NCI-H345 treated with DMSO at 0.1 percent for 48 hours (cell line): ENCODE data around the gene SYDE1.

Experiments
- DNase-seq: peaks from one replicate; lab custom pipeline; 2025; ENCODE audit not compliant: unreplicated experiment; lab: John Stamatoyannopoulos, UW

SYDE1 gene

DNA sequence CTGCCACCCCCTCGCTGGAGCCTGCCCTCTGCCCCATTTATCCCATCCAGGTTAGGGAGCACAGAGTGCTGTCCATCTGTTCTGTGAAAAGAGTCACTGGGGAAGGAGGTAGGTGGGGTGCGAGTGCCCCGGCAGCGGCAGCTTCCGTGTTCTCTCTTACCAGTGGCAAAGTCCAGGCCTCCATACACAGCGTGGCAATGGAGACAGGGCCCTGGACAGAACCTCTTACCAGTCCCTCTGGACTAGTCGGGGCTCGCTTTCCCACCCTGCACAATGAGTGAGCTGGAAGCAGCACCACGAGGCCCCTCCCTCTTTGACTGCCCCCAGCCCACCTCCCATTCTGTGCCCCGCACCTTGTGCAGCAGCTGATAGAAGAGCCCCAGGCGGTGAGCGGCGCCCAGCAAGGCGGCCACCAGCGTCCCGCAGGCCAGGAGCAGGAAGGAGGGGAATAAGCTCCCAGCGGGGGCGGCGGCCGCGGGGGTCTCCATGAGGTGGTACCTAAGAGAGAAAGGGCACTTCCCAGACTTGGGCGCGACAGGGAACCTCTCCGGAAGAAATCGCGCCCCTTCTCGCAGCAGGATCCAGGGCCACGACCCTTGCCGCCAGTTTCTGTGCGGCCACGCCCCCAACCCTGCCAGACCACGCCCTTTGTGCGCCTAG lies 17.5 kb downstream of the SYDE1 start:
- DNase-seq: no peak

DNA sequence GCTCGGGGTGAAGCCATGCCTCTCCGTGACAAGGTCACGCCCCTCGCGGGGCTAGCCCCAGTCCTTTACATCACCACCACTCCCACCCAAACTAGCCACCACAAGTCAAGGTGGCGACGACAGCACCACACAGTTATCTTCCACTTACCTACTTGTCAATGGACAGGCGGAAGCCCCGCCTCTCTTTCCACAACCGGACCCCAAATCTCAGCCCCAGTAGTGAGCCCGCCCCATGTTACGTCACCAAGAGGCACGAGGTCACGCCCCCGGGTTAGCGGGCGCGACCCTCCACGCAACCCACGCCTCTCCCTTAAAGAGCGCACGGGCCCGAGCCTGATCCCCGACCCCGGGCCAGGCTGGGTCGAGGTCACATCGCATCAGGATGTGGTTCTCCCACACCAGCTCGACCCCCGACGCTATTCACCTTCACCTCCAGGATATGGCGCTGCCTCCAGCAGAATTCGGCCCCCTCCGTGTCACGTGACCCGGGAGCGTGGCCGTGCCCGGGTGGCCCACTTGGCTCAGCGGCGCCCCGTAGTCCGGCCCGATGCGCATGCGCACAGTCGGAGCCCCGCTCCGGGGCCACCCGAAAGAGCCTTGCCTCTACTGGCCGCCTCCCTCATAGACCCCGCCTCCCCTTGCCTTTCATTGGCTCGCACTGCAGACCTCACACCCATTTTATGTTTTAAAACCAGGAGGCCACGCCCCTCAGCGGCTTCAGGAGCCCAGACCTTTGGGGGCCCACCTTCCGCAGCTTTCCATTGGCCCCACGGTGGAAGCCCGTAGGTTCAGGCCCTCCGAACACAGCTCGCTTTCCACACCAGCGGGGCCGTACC lies 18.2 kb downstream of the SYDE1 start:
- DNase-seq: peak; percentile 89

DNA sequence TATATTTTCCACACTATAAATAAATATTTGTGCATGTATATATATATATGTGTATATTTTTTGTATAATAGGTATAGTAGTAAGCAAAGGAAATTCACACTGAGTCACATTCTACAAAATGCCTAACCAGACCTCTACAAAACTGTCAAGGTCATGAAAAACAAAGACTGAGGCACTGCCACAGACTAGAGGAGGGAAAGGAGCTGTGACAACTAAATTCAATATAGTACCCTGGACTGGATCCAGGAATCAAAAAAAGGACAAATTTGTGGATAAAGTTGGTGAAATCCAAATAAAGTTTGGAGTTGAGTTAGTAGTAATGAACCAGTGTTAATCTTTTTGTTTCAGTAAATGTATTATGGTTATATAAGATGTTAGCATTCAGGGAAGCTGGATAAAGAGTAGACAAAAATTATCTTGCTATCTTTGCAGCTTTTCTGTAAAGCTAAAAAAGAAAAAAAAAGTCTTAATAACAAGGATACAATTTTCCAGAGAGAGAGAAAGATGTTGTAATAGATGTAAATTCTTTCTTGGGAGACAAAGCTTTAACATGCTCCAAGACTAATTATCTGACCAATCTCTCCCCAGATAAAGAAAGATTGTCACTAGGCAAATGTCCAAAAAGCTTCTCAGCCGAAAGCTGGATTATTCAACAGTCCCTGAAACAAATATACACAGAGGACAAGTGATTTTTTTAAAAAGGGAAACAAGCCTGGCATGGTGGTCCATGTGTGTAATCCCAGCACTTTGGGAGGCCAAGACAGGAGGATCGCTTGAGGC lies 19.1 kb downstream of the SYDE1 start:
- DNase-seq: no peak

DNA sequence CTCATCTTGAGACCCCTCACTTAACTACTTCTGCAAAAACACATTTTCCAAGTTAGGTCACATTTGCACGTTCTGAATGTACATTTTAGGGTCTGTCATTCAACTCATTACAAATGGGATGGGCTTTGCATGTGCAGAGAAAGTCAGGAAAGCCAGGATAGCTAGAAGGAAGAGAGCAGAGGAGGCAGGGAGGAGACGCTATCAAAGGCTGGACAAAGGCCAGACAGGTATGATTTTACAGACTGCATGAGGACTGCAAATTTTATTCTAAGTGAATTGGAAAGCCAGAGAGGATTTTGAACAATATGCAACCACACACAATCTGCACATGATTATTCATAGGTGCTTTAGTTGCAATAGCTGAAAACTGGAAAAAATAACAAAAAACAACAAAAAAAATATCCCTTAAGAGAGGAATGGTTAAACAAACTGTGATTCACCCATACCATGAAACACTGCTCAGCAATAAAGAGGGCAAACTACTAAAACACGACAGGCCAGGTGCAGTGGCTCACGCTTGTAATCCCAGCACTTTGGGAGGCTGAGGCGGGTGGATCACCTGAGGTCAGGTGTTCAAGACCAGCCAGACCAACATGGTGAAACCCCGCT lies 21.1 kb downstream of the SYDE1 start:
- no peak for DNase-seq

DNA sequence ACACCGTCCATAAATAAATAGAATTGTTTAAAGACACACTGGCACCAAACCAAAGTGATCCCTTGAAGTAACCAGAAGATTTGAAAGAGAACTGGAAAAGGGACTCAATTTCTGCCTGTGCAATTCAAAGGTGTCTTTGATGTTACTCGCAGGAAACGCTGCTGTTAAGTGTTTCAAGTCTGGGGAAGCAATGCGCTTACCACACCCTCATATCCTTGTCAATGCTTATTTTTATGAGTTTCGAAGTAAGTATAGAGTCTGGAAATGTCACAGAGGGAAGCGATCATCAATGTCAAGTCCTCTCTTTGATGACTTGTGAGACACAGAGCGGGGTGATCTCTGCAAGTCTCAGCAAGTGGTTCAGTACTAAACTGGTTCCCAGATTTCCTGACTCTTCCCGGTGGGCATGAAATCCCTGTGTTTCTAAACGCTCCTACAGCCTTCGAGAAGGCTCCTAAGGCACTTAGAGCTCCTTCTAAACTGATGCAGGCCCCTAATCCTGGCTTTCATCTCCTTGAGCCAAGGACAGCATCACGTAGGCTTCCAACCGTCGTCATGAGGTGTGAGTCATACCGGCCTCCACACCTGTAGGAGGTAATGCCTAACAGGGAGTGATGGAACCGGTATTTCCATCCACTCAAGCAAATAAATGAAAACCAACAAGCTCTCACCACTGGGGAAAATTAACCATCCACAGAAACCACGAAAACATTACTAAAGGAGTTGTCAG lies 22.8 kb downstream of the SYDE1 start:
- DNase-seq: no peak

DNA sequence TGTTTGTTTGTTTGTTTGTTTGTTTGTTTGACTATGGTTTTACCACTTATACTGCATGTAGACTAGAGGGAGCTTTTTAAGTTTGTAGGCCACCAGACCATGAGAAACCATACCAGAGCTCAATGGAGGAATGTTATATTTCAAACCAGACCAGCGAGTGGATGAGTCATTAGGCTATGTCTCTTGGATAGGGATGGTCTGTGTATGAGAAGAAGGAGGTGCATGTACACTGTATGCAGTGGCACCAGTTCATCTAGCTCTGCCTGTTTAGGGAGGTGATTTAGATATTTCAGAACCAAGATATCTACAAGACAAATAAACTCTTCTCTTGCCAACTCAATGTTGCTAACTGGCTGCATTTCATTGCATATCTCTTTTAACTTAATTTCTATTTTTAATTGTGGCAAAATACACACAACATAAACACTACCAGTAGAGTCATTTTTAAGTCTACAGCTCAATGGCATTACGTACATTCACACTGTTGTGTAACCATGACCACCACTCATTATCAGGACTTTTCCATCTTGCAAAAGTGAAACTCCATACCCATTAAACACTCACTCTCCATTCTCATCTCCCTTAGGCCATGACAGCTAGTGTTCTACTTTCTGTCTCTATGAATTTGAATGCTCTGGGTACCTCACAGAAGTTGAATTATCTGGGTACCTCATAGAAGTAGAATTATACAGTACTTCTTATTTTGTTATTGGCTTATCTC lies 29.2 kb downstream of the SYDE1 start:
- DNase-seq: no peak

DNA sequence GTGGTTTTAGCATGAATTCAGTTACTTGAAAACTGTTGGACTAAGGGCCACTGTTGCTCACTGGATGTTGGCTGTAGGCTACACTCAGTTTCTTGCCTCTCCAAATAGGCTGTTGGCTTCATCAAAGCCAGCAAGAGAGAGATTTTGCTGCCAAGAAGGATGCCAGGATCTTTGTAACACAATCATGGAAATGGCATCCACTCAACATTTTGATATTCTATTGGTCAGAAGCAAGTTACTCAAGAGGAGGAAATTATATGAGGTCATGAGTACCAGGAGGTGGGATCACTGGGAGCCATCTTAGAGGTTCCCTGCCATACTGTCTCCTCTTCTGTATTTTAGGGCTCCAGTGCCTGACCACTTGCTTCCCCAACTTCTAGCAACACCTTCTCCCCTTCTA lies 30.6 kb downstream of the SYDE1 start:
- no peak for DNase-seq

DNA sequence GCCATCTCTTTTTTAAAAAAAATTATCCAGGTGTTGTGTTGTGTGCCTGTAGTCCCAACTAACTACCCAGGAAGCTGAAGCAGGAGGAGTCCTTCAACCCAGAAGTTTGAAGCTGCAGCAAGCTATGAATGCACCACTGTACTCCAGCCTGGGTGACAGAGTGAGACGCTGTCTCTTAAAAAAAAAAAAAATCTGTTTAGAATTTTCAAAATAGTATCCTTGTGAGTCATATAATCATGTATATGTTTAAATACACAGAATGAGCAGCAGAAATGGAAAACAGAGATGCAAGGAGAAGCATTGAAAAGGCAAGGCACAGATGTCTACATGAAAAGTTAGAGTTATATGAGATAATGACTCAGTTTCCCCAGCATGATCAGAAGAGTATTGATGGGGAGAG lies 31.2 kb downstream of the SYDE1 start:
- no peak for DNase-seq

DNA sequence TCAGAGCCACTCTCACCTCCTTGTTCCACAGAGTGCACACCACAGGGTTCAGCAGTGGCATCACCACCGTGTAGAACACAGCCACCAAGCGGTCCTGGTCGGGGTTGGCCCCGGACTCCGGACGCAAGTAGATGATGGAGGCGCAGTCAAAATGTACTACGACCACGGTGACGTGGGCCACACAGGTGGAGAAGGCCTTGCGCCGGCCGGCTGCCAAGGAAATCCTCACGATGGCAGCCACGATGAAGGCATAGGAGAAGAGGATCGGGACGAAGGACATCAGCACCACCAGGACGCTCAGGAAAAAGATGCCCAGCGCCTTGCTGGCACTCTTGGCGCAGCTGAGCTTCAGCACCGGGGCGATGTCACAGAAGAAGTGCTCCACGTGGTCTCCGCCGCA lies 33.9 kb downstream of the SYDE1 start:
- no peak for DNase-seq

DNA sequence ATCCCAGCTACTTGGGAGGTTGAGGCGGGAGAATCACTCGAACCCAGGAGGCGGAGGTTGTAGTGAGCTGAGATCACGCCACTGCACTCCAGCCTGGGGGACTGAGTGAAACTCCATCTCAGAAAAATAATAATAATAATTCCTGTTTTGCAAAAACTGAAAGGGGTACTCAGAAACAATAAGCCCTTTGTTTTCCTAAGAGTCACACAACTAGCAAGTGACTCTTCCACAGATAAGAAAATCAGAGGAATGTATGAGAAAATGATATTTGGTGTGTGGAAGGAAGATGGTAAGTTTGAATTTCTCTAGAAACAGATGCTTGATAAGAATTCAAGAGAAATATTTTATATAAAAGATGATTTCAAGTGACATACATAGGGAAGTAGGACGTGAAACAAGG lies 35.1 kb downstream of the SYDE1 start:
- no peak for DNase-seq

DNA sequence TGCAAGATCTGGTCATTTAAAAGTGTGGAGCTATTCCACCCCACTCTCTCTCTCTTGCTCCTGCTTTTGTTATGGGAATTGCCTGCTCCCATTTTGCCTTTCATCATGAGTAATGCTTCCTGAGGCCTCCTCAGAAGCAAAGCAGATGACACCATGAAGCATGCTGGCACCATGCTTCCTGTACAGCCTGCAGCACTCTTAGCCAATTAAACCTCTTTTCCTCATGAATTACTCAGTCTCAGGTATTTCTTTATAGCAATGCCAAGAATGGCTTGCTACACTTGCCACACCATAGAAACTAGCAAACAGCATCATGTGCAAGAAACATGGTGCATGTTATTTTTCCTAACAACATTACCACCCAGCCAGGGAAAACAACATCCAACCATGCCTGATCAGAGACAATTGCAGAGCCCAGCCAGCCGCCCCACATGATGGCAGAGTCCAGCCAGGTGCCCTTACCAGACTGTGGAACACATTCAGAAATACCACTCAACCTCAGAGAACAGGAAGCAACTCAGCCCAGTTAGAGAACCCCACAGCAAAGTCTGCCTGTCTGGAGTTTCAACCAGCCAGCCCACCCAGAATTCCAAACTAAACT lies 36.9 kb downstream of the SYDE1 start:
- no peak for DNase-seq

DNA sequence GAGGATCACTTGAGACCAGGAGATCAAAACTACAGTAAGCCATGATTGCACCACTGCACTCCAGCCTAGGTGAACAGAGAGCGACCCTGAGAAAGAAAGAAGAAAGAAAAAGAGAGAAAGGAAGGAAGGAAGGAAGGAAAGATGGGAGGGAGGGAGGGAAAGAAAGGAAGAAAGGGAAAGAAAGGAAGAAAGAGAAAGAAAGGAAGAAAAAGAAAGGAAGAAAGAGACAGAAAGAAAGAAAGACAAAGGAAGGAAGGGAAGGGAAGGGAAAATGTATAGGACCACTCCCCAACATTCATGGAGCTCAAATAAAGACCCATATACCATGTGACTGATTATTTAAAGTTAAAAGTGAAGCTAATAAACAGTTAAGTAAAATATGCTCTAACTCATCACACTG lies 39.9 kb downstream of the SYDE1 start:
- DNase-seq: no peak

DNA sequence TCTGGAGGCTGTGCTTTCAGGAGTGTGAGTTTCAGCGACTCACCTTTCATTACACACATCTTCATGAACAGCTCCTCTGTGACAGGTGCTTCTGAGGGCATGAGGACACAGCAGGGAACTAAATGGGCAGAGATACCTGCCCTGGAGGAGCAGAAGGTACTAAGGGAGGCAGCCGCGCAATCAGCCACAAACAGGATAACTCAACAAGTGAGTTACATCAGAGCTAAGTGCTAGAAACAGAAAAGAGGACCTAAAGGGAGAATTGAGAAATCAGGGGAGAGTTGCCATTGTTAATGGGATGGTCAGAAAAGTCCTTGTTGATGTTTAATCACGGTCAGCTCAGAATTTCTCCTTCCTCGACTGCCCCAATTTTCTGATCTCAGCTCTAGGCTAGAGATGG lies 42.5 kb downstream of the SYDE1 start:
- no peak for DNase-seq

DNA sequence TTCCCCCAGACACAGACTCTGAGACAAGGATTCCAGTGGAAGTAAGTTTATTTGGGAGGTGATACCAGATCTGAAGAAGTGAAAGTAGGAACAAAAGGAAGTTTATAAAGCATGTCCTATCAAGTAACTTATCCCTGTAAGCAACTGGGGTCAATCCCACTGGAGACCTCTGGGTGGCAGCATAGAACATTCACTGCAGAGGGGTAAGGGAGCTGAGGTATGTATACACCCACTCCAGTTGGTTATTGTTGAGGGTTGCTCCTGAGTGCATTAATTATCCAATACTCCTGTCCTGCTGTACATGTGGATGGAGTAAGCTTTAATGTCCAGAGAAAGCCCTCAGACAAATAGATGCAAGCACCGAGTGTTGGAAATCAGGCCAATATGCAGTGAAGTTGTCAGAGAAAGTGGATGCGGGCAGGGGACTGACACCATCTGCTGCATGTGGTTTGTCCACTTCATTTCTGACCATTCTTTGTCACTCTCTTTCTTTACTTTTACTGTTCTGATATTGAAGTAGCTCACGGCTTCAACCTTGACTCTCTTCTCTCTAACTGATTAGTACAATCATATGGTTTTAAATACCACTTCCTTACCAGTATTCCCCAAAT lies 46.9 kb downstream of the SYDE1 start:
- no peak for DNase-seq

DNA sequence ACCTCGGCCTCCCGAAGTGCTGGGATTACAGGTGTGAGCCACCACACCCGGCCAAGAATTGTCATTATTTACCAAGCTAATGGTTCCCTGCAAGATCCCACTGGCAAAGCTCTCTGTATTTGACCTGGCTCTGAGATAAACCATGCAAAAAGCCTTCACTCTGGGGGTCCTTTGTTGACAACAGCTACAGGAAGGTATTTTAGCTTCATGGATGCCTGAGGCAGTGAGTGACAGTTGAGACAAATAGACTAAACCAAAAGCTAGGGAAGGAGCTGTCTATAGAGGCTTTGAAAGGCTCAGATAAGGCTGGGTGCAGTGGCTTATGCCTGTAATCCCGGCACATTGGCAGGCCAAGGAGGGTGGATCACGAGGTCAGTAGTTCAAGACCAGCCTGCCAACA lies 48.1 kb downstream of the SYDE1 start:
- DNase-seq: no peak

DNA sequence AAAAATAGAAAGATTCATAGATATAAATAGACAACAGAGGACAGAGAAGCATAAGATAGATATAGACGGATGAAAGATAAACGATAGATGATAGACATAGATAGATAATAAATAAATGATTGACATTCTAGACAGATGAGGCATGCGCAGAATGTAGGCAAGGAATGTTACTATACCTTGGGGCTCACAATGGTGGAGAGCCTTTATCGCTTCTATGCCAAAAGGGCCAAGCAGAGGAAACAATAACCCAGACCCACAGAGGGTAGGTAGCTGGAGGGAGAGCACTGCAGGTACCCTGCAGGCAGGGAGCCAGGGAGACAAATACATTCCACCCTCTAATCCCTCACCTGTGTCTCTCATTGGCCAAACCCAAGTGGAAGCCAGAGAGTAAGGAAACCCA lies 49.2 kb downstream of the SYDE1 start:
- DNase-seq: no peak

DNA sequence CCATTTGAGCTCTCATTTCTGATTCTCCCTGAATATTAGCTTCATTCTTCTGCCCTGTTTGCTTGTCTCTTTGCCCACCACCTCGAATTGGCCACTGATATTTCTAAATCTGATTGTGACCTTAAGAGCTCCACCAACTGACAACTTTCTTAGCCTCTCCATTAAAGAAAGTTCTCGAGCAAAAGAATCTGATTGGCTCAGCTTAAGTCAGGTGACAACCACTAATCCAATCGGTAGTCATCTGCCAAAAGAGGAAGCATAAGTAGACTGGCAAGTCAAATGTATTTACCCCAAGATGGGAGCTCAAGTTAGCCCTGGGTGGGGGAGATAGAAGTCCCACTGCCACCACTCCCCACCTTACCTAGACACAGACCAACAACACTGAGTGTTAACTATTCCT lies 52.0 kb downstream of the SYDE1 start:
- no peak for DNase-seq

DNA sequence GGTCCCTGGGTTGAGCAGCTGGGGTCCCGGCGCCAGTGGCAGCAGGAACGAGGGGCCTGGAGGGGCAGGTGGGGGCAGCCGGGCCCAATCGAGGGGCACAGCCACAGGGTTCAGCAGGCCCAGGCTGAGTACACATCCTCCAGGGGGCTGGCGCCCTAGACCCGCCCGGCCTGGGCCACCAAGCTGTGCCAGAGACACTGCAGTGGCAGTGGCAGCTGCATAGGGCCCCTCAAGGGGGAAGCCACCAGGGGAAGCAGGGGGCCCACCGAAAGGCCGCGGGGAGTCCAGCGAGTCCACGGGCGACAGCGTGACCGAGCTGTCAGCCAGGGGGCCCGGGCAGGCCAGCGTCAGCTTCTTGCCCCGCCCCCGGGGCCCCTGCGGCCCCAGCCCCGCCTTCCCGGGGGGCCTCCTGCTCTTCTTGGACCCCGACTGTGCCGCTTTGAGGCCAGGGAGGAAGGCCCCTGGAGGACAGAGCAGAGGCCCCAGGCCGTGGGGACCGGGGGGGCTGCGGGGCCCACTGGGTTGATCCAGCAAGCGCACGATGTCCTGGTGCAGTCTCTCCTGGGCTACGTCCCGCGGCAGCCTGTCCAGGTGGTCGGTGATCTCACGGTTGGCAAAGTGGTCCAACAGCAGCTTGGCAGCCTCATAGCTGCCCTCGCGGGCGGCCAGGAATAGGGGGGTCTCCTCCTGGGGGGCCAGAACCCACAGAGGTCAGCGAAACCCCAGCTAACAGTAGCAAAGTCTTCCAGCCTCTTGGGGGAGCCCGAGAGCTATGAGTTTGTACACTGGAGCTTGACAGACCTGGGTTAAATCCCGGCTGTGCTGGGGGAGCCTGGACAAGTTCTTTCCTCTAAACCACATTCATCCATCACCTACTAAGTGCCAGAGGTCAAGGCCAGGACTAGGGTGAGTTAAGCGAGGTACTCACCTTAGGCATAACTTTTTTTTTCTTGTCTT lies 54.1 kb downstream of the SYDE1 start:
- no peak for DNase-seq
